GM10266 (cell line): Measurements from ENCODE around the gene NINJ2.
A peak's percentile ranks its signal among the peaks of the same experiment; 100 is the strongest.

ENCODE experiments used
- DNase-seq: peaks from one replicate; pipeline ENCODE4 v3.0.0; 2012; ENCODE audit errors: extremely low spot score
- TF ChIP-seq, protein P1 (sequence below): IDR thresholded peaks from 2 replicates; pipeline ENCODE4 v1.5.1; 2012; ENCODE audit warnings: mild to moderate bottlenecking, low read depth; ENCODE audit not compliant: control insufficient read depth, insufficient read depth; ENCODE audit errors: missing control alignments

Gene NINJ2

DNA sequence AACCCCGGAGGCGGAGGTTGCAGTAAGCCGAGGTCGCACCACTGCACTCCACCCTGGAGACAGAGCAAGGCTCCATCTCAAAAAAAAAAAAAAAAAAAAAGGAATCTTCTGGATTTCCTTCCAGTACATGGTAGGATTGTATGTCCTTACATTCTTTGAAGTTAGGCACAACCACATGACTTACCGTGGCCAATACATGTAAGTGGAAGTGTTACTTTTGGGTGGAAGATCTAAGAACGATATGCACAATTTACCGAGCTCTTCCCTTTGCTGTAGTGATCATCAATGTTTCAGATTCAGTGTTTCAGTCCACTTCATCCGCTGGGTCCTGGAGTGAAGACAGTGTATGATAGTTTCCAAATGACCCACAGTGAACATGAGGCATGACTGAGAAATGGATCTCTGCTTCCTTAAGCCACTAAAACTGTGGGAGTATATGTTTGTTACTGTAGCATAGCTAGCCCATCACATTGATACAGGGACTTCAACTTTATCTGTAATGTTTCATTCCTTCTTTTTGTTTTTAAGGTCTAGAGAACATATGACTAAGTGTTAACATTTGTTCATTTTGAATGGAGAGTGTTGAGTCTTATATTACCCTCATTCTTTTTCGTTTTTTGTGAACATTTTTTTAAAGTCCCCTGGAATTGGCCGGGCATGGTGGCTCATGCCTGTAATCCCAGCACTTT is 18.5 kb upstream of the NINJ2 start:
- TF ChIP-seq, protein P1, sequence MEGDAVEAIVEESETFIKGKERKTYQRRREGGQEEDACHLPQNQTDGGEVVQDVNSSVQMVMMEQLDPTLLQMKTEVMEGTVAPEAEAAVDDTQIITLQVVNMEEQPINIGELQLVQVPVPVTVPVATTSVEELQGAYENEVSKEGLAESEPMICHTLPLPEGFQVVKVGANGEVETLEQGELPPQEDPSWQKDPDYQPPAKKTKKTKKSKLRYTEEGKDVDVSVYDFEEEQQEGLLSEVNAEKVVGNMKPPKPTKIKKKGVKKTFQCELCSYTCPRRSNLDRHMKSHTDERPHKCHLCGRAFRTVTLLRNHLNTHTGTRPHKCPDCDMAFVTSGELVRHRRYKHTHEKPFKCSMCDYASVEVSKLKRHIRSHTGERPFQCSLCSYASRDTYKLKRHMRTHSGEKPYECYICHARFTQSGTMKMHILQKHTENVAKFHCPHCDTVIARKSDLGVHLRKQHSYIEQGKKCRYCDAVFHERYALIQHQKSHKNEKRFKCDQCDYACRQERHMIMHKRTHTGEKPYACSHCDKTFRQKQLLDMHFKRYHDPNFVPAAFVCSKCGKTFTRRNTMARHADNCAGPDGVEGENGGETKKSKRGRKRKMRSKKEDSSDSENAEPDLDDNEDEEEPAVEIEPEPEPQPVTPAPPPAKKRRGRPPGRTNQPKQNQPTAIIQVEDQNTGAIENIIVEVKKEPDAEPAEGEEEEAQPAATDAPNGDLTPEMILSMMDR, result no peak
- no peak for DNase-seq

DNA sequence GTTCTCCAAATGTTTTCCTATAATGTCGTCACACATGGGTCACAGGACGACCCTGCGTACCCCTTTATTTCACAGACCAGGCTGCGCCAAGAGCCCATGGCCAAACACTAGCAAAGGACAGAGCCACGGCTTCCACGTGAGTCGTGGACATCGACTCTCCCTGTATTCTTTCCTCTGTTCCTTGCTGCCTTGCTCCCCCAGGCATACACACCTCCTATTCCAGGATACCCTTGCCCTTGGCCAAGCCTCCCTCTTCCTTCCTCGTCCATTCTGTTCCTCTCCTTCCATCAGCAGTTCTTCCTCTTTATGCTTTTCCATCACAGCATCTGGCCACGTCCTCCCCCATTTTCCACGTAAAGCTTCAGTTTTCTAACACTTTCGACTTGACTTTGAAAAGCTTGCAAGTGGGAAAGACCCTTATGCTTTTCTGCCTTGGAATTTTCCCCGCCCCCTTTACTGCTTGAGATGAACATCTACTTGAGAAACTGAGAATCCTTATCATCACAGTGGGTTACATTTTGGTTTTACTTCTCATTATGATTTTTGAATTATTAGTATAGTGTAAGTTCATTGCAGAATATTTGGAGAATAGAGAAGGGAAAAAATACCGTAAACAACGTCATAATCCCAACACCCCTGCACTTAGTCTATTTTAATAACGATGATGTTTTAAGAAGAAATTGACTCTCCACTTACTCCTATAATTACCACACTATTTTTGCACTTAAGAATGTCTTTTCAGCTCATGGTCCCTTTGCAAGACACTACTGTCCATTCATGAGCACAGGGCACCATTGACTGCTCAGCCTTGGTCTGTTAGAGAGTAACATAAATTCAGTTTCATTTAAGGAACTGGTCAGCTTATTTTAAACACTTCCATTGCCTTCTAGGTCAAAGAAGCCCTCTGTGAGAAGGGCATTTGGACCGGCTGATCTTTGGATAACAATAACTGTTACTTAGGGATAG is 15.8 kb upstream of the NINJ2 start:
- no peak for DNase-seq
- TF ChIP-seq, protein P1, result no peak

DNA sequence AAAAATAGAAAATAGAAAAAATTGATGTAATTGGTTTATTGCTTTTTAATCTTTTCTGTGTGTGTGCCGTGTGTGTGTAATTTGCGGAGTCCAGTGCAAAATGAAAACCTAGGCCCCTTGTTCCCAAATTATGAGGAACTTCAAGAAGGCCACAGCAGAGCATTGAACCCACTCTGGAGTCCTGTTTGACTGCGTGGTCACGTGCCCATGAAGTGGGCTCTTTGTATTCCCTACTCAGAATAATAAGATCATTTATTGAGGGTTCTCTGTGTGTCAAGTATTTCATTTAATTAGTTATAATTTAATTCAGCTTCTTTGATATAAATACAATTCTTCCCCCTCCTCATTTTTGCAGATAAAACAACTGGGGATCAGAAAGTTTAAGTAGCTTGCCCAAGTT is 12.3 kb upstream of the NINJ2 start:
- TF ChIP-seq, protein P1, result no peak
- no peak for DNase-seq

DNA sequence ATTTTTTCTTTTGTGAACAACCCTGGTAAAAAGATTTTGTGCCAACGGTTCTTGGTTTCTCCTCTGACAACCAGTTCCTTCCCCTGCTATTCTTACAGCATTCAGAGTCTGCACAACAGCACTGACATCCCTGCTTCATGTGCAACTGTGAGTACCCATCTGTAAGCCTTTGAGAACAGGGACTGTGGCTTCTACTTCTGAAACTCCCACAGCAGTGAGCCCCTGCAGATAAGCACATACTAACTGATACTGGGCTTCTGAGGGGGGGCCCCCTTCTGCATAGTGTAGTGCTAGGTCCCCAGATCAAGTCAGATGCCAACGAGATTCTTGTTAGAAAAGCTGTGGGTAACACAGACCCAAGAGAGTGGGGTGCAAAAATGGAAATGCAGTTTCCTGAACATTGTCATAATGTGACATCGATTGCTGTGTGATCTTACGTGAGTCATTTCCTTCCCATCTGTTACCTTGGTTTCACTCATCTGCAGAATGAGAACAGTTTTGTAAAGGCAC is 11.1 kb upstream of the NINJ2 start:
- peak; percentile 48 for DNase-seq
- TF ChIP-seq, protein P1, result no peak

DNA sequence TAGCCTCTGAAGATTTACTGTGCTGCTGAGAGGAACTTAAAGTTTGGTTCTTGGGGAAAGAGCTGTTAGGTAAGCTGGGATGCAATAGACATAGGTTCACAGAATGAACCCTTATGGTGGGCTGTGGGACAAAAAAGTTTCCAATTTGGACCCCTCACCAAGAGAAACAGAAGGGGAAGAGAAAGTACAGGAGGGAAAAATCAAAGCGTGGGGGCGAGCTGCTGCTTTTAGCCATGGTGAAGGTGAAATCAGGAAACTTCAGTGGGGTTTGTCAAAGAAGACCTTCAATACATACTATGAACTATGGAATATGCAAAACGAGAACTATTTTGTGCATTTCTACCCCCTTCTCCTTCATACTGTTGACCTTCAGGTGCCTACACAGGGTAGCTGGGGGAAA is 10.6 kb upstream of the NINJ2 start:
- TF ChIP-seq, protein P1, result no peak

DNA sequence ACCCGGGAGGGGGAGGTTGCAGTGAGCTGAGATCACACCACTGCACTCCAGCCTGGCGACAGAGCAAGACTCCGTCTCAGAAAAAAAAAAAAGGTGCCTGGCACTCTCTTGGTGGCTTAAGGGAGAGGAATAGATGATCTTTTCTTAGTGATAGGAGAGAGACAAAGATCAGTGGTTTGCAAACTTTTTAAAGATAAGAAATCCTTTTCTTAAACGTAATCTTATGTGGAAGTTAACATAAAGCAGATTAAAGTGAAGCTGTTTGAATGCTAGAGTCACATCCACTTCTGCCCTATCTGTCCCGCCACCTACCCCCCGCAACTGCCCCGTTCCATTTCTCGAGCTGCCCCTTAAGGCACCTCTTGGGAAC is 6.3 kb upstream of the NINJ2 start:
- DNase-seq, result no peak
- TF ChIP-seq, protein P1, result no peak

More for the DNA sequence above, 10.6 kb upstream of the NINJ2 start:
- no peak for DNase-seq
